ENCODE measurements around the gene CISTR. TPM values are rescaled to one million over a fixed set of nuclear protein-coding genes. Genes with fewer than 3 reads are reported as not detected.
"Not testable (repeated sequence)": the region's sequence is repeated elsewhere in the genome, so short reads cannot be mapped to it uniquely, and the experiment has no call there.

CISTR gene
- polyA plus RNA-seq, 1 donor: not detected

DNA sequence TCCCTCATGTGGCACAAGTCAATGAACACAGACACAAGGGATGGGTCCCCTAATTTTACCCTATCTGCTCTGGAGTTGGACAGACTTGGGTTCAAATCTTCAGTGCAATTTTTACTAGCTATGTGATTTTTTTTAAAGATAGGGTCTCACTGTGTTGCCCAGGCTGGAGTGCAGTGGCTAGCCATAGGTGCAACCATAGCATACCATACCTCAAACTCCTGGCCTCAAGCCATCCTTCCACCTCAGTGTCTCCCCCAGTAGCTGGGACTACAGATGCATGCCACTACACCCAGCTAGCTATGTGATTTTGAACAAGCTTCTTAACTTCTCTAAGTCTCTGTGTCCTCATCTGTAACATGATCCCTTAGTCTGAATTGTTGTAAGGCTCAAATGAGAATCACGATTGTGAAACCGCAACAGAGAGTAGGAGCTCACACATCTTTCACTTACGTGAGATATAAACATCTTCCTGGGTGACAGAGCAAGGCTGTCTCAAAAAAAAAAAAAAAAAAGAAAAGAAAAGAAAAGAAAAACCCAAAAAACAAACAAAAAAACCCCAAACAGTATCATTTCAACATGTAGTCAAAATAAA is 29.2 kb downstream of the CISTR start:
- H3K27ac ChIP-seq (ENCODE audit: low read length): no peak overlapping the region
- H3K4me1 ChIP-seq (ENCODE audit: control insufficient read depth, insufficient read depth, low read length): peaks cover 7% of the 10 kb centered on the region
- no peak overlapping the region for H3K4me3 ChIP-seq (ENCODE audit: low read length)
- peaks cover 65% of the 10 kb centered on the region for H3K36me3 ChIP-seq (ENCODE audit: control insufficient read depth, insufficient read depth, low read length)
- no peaks in the 10 kb centered on the region for H3K27me3 ChIP-seq (ENCODE audit: control insufficient read depth, insufficient read depth, low read length)
- H3K9me3 ChIP-seq (ENCODE audit: control insufficient read depth, low read depth, low read length): no peaks in the 10 kb centered on the region
- 92% methylated on average over 2 of the region's 3 CpGs for whole genome bisulfite sequencing (ENCODE audit: insufficient coverage, low lambda C conversion rate)
- no peak for DNase-seq

DNA sequence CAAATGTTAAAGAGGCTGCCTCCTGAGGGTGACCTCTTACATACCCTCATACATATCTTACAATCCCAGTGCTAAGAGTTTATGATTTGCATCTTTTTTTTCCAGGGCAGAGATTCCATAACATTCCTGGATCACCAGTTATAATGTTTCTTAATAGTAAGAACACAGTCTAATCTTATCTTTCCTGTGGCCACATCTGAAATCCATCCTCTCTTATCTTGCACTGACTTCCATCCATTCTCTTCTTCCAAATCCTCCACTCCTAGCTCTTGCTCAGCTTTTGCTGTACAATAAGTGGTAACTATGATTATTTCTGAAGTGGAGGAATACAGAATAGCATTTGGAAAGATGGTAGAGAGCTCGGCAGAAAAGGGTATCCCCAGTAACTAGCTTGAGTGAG is 30.8 kb downstream of the CISTR start:
- no CpG with 5 or more reads among the region's 1 CpG for WGBS (ENCODE audit: insufficient coverage, low lambda C conversion rate)
- Histone ChIP-seq H3K4me3 (ENCODE audit: low read length) (no peak overlapping the region), H3K4me1 (ENCODE audit: control insufficient read depth, insufficient read depth, low read length) (peaks cover 1% of the 10 kb centered on the region), H3K9me3 (ENCODE audit: control insufficient read depth, low read depth, low read length) (no peaks in the 10 kb centered on the region), H3K36me3 (ENCODE audit: control insufficient read depth, insufficient read depth, low read length) (peaks cover 76% of the 10 kb centered on the region), H3K27me3 (ENCODE audit: control insufficient read depth, insufficient read depth, low read length) (no peaks in the 10 kb centered on the region), H3K27ac (ENCODE audit: low read length) (no peak overlapping the region)
- DNase-seq: no peak

DNA sequence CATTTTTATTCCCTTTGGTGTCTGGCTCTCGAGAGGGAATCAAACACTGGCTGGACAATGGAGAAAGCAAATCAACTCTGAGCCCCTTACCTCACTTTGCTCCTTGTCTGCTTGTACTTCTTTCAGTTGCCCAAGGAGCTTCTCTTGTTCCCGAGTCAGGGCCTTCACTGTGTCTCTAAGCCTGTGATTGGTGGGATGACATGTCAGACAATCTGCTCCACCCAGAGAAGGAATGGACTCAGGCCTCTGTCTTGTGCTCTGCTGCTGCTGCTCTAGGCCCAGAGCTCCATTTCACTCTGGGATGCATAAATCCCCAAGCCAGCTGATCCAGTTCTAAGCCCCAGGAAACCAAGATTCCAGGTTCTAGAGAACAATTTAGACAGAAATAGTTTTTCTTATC is 32.1 kb downstream of the CISTR start:
- Histone ChIP-seq H3K9me3 (ENCODE audit: control insufficient read depth, low read depth, low read length) (no peaks in the 10 kb centered on the region), H3K36me3 (ENCODE audit: control insufficient read depth, insufficient read depth, low read length) (peaks cover 82% of the 10 kb centered on the region), H3K4me1 (ENCODE audit: control insufficient read depth, insufficient read depth, low read length) (no peaks in the 10 kb centered on the region), H3K27ac (ENCODE audit: low read length) (no peak overlapping the region), H3K27me3 (ENCODE audit: control insufficient read depth, insufficient read depth, low read length) (no peaks in the 10 kb centered on the region), H3K4me3 (ENCODE audit: low read length) (no peak overlapping the region)
- WGBS (ENCODE audit: insufficient coverage, low lambda C conversion rate): no CpG with 5 or more reads among the region's 2 CpGs
- no peak for DNase-seq

DNA sequence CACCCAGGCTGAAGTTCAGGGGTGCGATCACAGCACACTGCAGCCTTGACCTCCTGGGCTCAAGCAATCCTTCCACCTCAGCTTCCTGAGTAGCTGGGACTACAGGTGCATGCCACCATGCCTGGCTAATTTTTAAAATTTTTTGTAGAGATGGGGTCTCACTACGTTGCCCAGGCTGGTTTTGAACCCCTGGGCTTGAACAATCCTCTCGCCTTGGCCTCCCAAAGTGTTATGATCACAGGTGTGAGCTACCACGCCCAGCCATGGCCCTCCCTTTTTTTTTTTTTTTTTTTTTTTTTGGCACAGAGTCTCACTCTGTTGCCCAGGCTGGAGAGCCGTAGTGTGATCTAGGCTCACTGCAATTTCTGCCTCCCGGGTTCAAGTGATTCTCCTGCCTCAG is 33.2 kb downstream of the CISTR start:
- not testable (repeated sequence) for H3K4me3 ChIP-seq (ENCODE audit: low read length); H3K27ac ChIP-seq (ENCODE audit: low read length); DNase-seq; H3K27me3 ChIP-seq (ENCODE audit: control insufficient read depth, insufficient read depth, low read length); H3K4me1 ChIP-seq (ENCODE audit: control insufficient read depth, insufficient read depth, low read length); H3K9me3 ChIP-seq (ENCODE audit: control insufficient read depth, low read depth, low read length)
- no CpG with 5 or more reads among the region's 6 CpGs for WGBS (ENCODE audit: insufficient coverage, low lambda C conversion rate)
- peaks cover 82% of the 10 kb centered on the region for H3K36me3 ChIP-seq (ENCODE audit: control insufficient read depth, insufficient read depth, low read length)

DNA sequence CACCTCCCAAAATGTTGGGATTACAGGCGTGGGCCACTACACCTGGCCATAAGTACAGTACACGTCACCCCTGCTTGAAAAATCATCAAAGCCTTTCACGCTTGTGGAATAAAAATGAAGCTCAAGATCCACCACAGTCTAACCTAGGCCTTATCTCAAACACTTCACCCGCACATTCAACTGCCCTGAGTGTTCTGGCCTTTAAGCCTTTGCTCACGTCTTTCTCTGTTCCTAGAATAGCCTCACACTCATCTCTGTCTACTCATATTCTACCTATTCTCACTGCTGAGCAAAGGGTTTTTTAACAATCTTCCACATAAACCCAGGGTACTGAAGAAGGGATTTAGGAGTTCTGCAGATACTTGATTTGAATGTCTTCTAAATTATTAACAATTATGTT is 34.5 kb downstream of the CISTR start:
- no peaks in the 10 kb centered on the region for H3K27me3 ChIP-seq (ENCODE audit: control insufficient read depth, insufficient read depth, low read length)
- DNase-seq: no peak
- peaks cover 84% of the 10 kb centered on the region for H3K36me3 ChIP-seq (ENCODE audit: control insufficient read depth, insufficient read depth, low read length)
- H3K9me3 ChIP-seq (ENCODE audit: control insufficient read depth, low read depth, low read length): no peaks in the 10 kb centered on the region
- no peak overlapping the region for H3K4me3 ChIP-seq (ENCODE audit: low read length)
- 80% methylated on average over 1 of the region's 5 CpGs for WGBS (ENCODE audit: insufficient coverage, low lambda C conversion rate)
- no peak overlapping the region for H3K27ac ChIP-seq (ENCODE audit: low read length)
- H3K4me1 ChIP-seq (ENCODE audit: control insufficient read depth, insufficient read depth, low read length): no peaks in the 10 kb centered on the region

DNA sequence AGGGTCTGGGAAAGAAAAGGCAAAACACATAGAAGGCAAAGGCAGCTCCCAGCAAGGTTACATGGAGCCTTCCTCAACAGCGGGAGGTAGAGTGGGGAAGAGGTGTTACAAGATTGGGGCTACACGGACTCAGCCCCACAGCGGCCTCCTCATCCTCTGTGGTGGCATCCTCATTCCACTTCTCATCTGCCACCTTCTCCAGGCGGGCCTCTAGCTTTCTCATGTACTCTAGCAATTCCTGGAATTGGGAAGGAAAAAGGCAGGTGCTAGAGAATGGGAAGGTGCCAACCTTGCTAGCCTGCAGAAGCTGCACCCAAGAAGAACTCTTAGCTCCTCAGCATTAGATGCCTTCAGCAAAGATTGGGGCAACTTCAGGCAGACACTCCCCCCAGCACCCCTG is 37.8 kb downstream of the CISTR start:
- no peak for DNase-seq
- Histone ChIP-seq H3K27me3 (ENCODE audit: control insufficient read depth, insufficient read depth, low read length) (no peaks in the 10 kb centered on the region), H3K4me1 (ENCODE audit: control insufficient read depth, insufficient read depth, low read length) (no peaks in the 10 kb centered on the region), H3K4me3 (ENCODE audit: low read length) (no peak overlapping the region), H3K27ac (ENCODE audit: low read length) (no peak overlapping the region), H3K9me3 (ENCODE audit: control insufficient read depth, low read depth, low read length) (no peaks in the 10 kb centered on the region), H3K36me3 (ENCODE audit: control insufficient read depth, insufficient read depth, low read length) (peaks cover 60% of the 10 kb centered on the region)
- no CpG with 5 or more reads among the region's 4 CpGs for WGBS (ENCODE audit: insufficient coverage, low lambda C conversion rate)

DNA sequence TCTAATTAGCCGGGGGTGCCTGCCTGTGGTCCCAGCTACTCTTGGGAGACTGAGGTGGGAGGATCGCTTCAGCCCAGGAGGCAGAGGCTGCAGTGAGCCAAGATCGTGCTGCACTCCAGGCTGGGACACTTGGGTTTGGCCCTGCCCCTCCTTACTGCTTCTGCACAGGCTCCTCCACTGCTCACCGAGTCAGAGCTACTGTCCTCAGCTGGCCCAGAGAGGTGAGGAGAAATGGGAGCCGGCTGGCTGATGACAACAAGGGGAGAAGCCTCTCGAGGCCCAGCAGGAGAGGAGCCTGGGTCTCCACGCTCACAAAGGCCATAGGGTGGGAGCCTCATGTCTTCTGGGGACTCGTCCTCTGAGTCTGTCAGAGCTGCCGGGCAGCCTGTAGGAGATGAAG is 38.3 kb downstream of the CISTR start:
- WGBS (ENCODE audit: insufficient coverage, low lambda C conversion rate): 80% methylated on average over 2 of the region's 9 CpGs
- H3K27ac ChIP-seq (ENCODE audit: low read length): no peak overlapping the region
- DNase-seq: no peak
- no peaks in the 10 kb centered on the region for H3K9me3 ChIP-seq (ENCODE audit: control insufficient read depth, low read depth, low read length)
- H3K4me1 ChIP-seq (ENCODE audit: control insufficient read depth, insufficient read depth, low read length): no peaks in the 10 kb centered on the region
- peaks cover 56% of the 10 kb centered on the region for H3K36me3 ChIP-seq (ENCODE audit: control insufficient read depth, insufficient read depth, low read length)
- H3K4me3 ChIP-seq (ENCODE audit: low read length): no peak overlapping the region
- H3K27me3 ChIP-seq (ENCODE audit: control insufficient read depth, insufficient read depth, low read length): no peaks in the 10 kb centered on the region

DNA sequence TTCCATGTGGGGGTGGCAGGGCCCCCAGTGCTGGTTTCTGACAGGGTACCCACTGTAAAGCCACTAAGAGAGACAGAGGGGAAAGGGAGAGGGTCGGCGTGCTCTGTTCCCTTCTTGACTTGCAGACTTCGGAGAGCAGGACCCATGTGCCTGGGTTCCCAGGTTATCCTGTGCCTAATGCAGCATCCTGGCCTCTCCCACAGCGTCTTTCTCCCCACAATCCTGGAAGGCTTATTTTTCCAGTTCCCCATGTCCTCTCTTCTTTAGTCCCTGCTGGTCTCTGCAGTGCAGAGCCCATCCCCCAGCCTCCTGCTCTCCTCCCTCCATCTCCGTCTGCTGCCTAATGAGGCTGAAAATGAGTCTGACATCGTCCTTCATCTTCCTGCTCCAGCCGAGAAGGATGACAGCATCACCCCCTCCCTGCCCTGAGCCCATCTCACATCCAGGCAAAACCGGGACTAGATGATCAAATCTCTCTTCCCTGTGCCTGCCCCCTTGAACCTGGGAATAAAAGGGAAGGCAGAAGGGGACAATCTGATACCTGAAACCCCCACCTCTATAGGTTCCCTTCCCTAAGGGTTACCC is 39.6 kb downstream of the CISTR start:
- Histone ChIP-seq H3K36me3 (ENCODE audit: control insufficient read depth, insufficient read depth, low read length) (peaks cover 52% of the 10 kb centered on the region), H3K27ac (ENCODE audit: low read length) (no peak overlapping the region), H3K4me1 (ENCODE audit: control insufficient read depth, insufficient read depth, low read length) (no peaks in the 10 kb centered on the region), H3K27me3 (ENCODE audit: control insufficient read depth, insufficient read depth, low read length) (peaks cover 6% of the 10 kb centered on the region), H3K4me3 (ENCODE audit: low read length) (no peak overlapping the region), H3K9me3 (ENCODE audit: control insufficient read depth, low read depth, low read length) (no peaks in the 10 kb centered on the region)
- WGBS (ENCODE audit: insufficient coverage, low lambda C conversion rate): no CpG with 5 or more reads among the region's 8 CpGs
- DNase-seq: no peak

DNA sequence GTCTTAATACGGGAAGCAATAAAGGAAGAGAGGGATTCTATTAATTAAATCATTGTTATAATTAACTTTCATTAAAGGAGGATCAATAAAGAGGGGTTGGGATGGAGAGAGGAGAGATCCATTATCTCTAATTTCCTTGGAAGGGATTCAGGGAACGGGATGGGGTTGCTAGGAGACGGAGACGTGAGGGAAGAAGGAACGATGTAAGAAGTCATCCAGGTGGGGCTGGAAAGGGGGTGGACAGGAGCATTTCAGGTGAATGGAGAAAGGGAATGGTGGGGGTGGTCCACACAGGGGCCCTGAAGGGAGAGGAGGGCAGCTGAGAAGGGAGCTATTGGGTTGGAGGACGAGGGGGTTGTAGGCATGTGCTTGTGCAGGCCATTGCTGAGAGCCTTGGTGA is 41.7 kb downstream of the CISTR start:
- 67% methylated on average over 1 of the region's 6 CpGs for WGBS (ENCODE audit: insufficient coverage, low lambda C conversion rate)
- no peak for DNase-seq
- H3K4me3 ChIP-seq (ENCODE audit: low read length): no peak overlapping the region
- H3K4me1 ChIP-seq (ENCODE audit: control insufficient read depth, insufficient read depth, low read length): no peaks in the 10 kb centered on the region
- peaks cover 16% of the 10 kb centered on the region for H3K27me3 ChIP-seq (ENCODE audit: control insufficient read depth, insufficient read depth, low read length)
- peaks cover 36% of the 10 kb centered on the region for H3K36me3 ChIP-seq (ENCODE audit: control insufficient read depth, insufficient read depth, low read length)
- no peaks in the 10 kb centered on the region for H3K9me3 ChIP-seq (ENCODE audit: control insufficient read depth, low read depth, low read length)
- H3K27ac ChIP-seq (ENCODE audit: low read length): no peak overlapping the region

DNA sequence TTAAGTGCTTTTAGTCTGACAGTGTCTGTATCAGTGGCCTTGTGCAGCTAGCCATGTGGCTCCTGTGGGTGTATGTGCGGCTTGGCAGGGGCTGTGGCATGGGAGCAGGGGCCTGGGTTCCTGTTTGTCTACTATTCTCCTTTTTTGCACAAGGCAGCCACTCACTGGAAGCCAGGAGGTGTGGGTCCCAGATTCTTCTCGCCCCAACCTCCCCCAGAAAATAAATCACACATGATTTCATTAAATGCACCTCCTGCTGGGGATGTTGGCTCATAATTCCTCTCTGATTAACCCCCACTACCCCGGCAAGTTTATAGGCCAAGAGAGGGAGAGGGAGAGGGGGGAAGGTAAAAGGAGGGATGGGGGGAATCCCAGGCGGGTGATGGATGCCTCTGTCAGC is 42.1 kb downstream of the CISTR start:
- Histone ChIP-seq H3K4me3 (ENCODE audit: low read length) (no peak overlapping the region), H3K36me3 (ENCODE audit: control insufficient read depth, insufficient read depth, low read length) (peaks cover 31% of the 10 kb centered on the region), H3K27ac (ENCODE audit: low read length) (no peak overlapping the region), H3K27me3 (ENCODE audit: control insufficient read depth, insufficient read depth, low read length) (peaks cover 19% of the 10 kb centered on the region), H3K4me1 (ENCODE audit: control insufficient read depth, insufficient read depth, low read length) (no peaks in the 10 kb centered on the region), H3K9me3 (ENCODE audit: control insufficient read depth, low read depth, low read length) (no peaks in the 10 kb centered on the region)
- no peak for DNase-seq
- no CpG with 5 or more reads among the region's 4 CpGs for WGBS (ENCODE audit: insufficient coverage, low lambda C conversion rate)

DNA sequence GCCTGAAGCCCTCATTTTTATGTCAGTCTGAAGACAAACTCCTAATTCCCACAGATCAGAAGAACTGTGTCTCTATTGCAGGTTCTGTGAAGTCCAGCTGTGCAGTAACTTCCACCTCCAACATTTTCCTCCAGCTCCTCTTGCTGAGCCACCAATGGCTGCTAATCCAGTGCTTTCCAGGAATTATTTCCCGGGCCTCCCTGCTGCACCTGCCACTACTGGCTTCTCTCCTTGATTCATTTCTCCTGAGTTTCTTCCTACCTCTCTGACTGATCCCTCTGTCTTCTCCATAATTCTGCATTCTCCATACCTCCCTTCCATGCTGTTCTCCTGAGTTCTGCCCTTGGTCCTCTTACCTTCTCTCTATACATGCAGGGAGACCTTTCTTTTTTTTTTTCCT is 45.7 kb downstream of the CISTR start:
- Histone ChIP-seq H3K27me3 (ENCODE audit: control insufficient read depth, insufficient read depth, low read length) (peaks cover 50% of the 10 kb centered on the region), H3K36me3 (ENCODE audit: control insufficient read depth, insufficient read depth, low read length) (no peaks in the 10 kb centered on the region), H3K9me3 (ENCODE audit: control insufficient read depth, low read depth, low read length) (no peaks in the 10 kb centered on the region), H3K4me3 (ENCODE audit: low read length) (no peak overlapping the region), H3K27ac (ENCODE audit: low read length) (no peak overlapping the region), H3K4me1 (ENCODE audit: control insufficient read depth, insufficient read depth, low read length) (no peaks in the 10 kb centered on the region)
- no peak for DNase-seq
- WGBS (ENCODE audit: insufficient coverage, low lambda C conversion rate): no CpG with 5 or more reads among the region's 1 CpG

Measured in large intestine (tissue), 3 donors.